Parathyroid adenoma (tissue), 2 donors: Measurements from ENCODE around the gene PPP1R14D.

ENCODE experiments used
- H2AFZ ChIP-seq: fragments of 300-600 bp; sonication (generic); one replicate; pipeline ENCODE4 v1.7.0; 2017; ENCODE audit warnings: antibody characterized with exemption, mild to moderate bottlenecking
- H3K27ac ChIP-seq: fragments of 300-600 bp; sonication (generic); one replicate; pipeline ENCODE4 v1.7.0; 2017
- H3K27me3 ChIP-seq: fragments of 300-600 bp; sonication (generic); one replicate; pipeline ENCODE4 v1.7.0; 2017; ENCODE audit warnings: low read length; ENCODE audit not compliant: control insufficient read depth, insufficient read depth
- H3K36me3 ChIP-seq: fragments of 300-600 bp; sonication (generic); one replicate; pipeline ENCODE4 v1.7.0; 2017; ENCODE audit warnings: low read length; ENCODE audit not compliant: control insufficient read depth, insufficient read depth
- H3K4me1 ChIP-seq: fragments of 300-600 bp; sonication (generic); one replicate; pipeline ENCODE4 v1.7.0; 2017; ENCODE audit warnings: control low read depth
- H3K4me2 ChIP-seq: fragments of 300-600 bp; sonication (generic); one replicate; pipeline ENCODE4 v1.7.0; 2017; ENCODE audit warnings: low read length
- H3K4me3 ChIP-seq: fragments of 300-600 bp; sonication (generic); one replicate; pipeline ENCODE4 v1.7.0; 2017; ENCODE audit warnings: low read depth, low read length
- H3K79me2 ChIP-seq: fragments of 300-600 bp; sonication (generic); one replicate; pipeline ENCODE4 v1.7.0; 2017; ENCODE audit warnings: control low read depth
- H3K9ac ChIP-seq: fragments of 300-600 bp; sonication (generic); one replicate; pipeline ENCODE4 v1.7.0; 2017; ENCODE audit warnings: mild to moderate bottlenecking
- H3K9me3 ChIP-seq: fragments of 300-600 bp; sonication (generic); one replicate; pipeline ENCODE4 v1.7.0; 2017; ENCODE audit warnings: low read length; ENCODE audit not compliant: control insufficient read depth
- TF ChIP-seq, protein P1 (sequence below): fragments of 300-600 bp; sonication (generic); IDR thresholded peaks from one replicate; pipeline ENCODE4 v1.7.0; 2017; ENCODE audit warnings: antibody characterized with exemption, mild to moderate bottlenecking
- donor health status: primary hyperparathyroidism.

The PPP1R14D gene

DNA sequence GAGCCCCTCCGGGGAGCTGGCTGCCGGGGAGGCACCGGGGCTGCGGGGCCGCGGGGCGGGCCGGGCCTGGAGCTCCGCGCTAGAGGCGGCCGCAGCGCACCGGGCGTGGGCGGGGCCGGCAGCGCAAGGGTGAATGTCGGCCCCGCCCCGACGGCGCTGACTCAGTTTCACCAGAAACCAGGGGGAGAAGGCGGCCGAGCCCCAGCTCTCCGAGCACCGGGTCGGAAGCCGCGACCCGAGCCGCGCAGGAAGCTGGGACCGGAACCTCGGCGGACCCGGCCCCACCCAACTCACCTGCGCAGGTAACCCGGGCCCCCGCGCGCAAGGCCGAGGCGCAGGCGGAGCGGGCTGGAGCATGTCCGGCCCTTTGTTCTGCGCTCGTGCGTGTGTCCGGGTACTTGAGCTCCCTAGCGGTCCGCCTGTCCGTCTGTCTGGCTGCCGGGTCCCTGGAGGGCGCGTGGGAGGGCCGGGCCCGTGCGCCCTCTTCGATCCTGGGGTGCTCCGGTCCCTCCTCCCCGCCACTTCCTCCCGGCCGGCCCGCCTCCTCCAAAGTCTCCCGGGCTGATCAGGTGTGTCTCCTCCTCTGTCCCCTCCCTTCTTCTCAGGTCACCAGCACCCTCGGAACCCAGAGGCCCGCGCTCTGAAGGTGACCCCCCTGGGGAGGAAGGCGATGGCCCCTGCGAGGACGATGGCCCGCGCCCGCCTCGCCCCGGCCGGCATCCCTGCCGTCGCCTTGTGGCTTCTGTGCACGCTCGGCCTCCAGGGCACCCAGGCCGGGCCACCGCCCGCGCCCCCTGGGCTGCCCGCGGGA is 15.6 kb upstream of the PPP1R14D start, which contains the start of gene SPINT1:
SPINT1 (plus strand) TSS at position 164 of the 811 bp plus-strand sequence; CDS start at position 671, 507 bp downstream.
- Histone ChIP-seq H3K36me3 (no peaks in the 10 kb centered on the region), H3K4me3 (peak within 1 kb of the TSS; percentile 88), H3K4me1 (peaks cover 7% of the 10 kb centered on the region), H3K9me3 (no peaks in the 10 kb centered on the region), H3K27me3 (no peaks in the 10 kb centered on the region), H3K79me2 (peaks cover 16% of the 10 kb centered on the region), H3K27ac (peak within 1 kb of the TSS; percentile 86), H2AFZ (peak within 1 kb of the TSS; percentile 74), H3K4me2 (peak within 1 kb of the TSS; percentile 97), H3K9ac (no peak within 1 kb of the TSS)
- TF ChIP-seq, protein P1, sequence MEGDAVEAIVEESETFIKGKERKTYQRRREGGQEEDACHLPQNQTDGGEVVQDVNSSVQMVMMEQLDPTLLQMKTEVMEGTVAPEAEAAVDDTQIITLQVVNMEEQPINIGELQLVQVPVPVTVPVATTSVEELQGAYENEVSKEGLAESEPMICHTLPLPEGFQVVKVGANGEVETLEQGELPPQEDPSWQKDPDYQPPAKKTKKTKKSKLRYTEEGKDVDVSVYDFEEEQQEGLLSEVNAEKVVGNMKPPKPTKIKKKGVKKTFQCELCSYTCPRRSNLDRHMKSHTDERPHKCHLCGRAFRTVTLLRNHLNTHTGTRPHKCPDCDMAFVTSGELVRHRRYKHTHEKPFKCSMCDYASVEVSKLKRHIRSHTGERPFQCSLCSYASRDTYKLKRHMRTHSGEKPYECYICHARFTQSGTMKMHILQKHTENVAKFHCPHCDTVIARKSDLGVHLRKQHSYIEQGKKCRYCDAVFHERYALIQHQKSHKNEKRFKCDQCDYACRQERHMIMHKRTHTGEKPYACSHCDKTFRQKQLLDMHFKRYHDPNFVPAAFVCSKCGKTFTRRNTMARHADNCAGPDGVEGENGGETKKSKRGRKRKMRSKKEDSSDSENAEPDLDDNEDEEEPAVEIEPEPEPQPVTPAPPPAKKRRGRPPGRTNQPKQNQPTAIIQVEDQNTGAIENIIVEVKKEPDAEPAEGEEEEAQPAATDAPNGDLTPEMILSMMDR = no peak

DNA sequence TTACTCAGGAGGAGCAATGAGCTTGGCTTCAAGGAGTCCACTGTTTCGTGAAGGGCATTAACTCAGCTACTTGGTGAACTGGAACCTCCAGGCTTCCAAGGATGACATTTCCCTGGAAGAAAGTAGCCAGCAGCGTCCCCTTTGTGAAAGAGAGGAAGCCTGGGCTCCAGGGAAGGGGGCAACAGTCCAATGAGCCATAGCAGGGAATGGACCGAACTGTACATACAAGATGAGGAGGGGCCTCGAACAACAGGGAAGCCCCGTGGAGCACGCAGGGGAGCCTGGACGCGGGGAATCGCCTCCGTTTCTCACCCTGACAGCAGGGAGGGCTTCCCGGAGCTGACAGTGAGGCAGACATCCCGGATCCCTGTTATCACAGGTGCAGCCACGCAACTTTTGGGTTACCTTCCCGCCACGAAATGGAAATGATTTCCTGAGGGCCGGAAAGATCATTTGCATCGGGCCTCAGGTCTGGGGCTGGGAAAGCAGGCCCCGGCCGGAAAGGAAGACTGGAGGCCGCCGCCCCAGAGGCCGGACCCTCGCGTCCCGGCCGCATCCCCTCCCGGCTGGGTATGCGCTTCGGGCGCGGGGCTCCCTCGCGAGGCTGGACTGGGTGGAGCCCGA is 14.9 kb upstream of the PPP1R14D start:
- TF ChIP-seq, protein P1 = no peak
- Histone ChIP-seq H3K79me2 (peaks cover 16% of the 10 kb centered on the region), H3K27me3 (no peaks in the 10 kb centered on the region), H2AFZ (peak overlapping the region; percentile 56), H3K9ac (no peak overlapping the region), H3K4me2 (peak overlapping the region; percentile 70), H3K27ac (peak overlapping the region; percentile 86), H3K36me3 (no peaks in the 10 kb centered on the region), H3K9me3 (no peaks in the 10 kb centered on the region), H3K4me3 (peak overlapping the region; percentile 88), H3K4me1 (peaks cover 7% of the 10 kb centered on the region)

GRCh38 chr15:40841741-40842140 is 13.2 kb upstream of the PPP1R14D start:
- no peak overlapping the region for H2AFZ ChIP-seq
- no peak overlapping the region for H3K4me3 ChIP-seq
- H3K36me3 ChIP-seq = no peaks in the 10 kb centered on the region
- peaks cover 4% of the 10 kb centered on the region for H3K4me1 ChIP-seq
- no peaks in the 10 kb centered on the region for H3K9me3 ChIP-seq
- TF ChIP-seq, protein P1 = no peak
- H3K27ac ChIP-seq = no peak overlapping the region
- peaks cover 12% of the 10 kb centered on the region for H3K79me2 ChIP-seq
- H3K9ac ChIP-seq = no peak overlapping the region
- H3K27me3 ChIP-seq = no peaks in the 10 kb centered on the region
- H3K4me2 ChIP-seq = no peak overlapping the region

- TF ChIP-seq, protein P1 = no peak
- Histone ChIP-seq H3K27ac (no peak overlapping the region), H3K4me2 (no peak overlapping the region), H3K9me3 (no peaks in the 10 kb centered on the region), H3K4me1 (no peaks in the 10 kb centered on the region), H3K9ac (no peak overlapping the region), H3K79me2 (peaks cover 2% of the 10 kb centered on the region), H3K36me3 (no peaks in the 10 kb centered on the region), H3K4me3 (no peak overlapping the region), H3K27me3 (no peaks in the 10 kb centered on the region), H2AFZ (no peak overlapping the region)
These were observed 10.2 kb upstream of the PPP1R14D start for GRCh38 chr15:40838756-40839155.
